ENCODE data around the gene DNAJB7. TPM values are rescaled to one million over a fixed set of nuclear protein-coding genes. Genes with fewer than 3 reads are reported as not detected.
A peak's percentile ranks its signal among the peaks of the same experiment; 100 is the strongest.

Gene DNAJB7
- polyA plus RNA-seq, 1 donor (not counting 4 experiments of a cell fraction or from before 2014, with no cell fraction given) = not detected

- DNase-seq (ENCODE audit: low read depth, low spot score) = peak; percentile 17
- peak within 1 kb of the TSS; percentile 96 for H2AFZ ChIP-seq (ENCODE audit: control insufficient read depth, low read length)
Measured at GRCh38 chr22:40818747-40819598, 42.9 kb downstream of the DNAJB7 start, which contains the start of gene SLC25A17. Gene SLC25A17, minus strand, starts transcription at chr22:40819346. Its CDS starts 98 bp downstream, at chr22:40819248.

GRCh38 chr22:40818192-40818746 is 43.6 kb downstream of the DNAJB7 start:
- peaks cover 47% of the 10 kb centered on the region for H3K79me2 ChIP-seq (ENCODE audit: control insufficient read depth, insufficient read depth, low read length)
- TF ChIP-seq EZH2 (IDR thresholded peaks at IDR 0.05; ENCODE audit: low read length) = no peak
- TF ChIP-seq, protein P1, sequence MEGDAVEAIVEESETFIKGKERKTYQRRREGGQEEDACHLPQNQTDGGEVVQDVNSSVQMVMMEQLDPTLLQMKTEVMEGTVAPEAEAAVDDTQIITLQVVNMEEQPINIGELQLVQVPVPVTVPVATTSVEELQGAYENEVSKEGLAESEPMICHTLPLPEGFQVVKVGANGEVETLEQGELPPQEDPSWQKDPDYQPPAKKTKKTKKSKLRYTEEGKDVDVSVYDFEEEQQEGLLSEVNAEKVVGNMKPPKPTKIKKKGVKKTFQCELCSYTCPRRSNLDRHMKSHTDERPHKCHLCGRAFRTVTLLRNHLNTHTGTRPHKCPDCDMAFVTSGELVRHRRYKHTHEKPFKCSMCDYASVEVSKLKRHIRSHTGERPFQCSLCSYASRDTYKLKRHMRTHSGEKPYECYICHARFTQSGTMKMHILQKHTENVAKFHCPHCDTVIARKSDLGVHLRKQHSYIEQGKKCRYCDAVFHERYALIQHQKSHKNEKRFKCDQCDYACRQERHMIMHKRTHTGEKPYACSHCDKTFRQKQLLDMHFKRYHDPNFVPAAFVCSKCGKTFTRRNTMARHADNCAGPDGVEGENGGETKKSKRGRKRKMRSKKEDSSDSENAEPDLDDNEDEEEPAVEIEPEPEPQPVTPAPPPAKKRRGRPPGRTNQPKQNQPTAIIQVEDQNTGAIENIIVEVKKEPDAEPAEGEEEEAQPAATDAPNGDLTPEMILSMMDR (optimal IDR thresholded peaks at IDR 0.05 in 1 of 3, IDR thresholded peaks at IDR 0.05 in 1 of 3, conservative IDR thresholded peaks at IDR 0.05 in 1 of 3; ENCODE audit: extremely low read depth in 1 of 3, insufficient read depth in 2 of 3, low read length in 3 of 3) = no peak
- peak overlapping the region; percentile 95 for H3K9ac ChIP-seq (ENCODE audit: control insufficient read depth, extremely low read depth, insufficient read depth, low read length)
- peaks cover 2% of the 10 kb centered on the region for H3K9me1 ChIP-seq (ENCODE audit: control insufficient read depth, extremely low read depth, insufficient read depth, low read length)
- H4K20me1 ChIP-seq (ENCODE audit: control insufficient read depth, extremely low read depth, insufficient read depth, low read length) = no peaks in the 10 kb centered on the region
- dilution Hi-C loops (cut with MboI; ENCODE audit: extremely low pct_ligation_motif_present, low sequenced_read_pairs) = no loop called here
- H3K4me3 ChIP-seq (ENCODE audit: control insufficient read depth in 2 of 3, extremely low read depth in 1 of 3, insufficient read depth in 2 of 3, low read depth in 1 of 3, low read length in 3 of 3) = peak overlapping the region; percentile 71 to 95 (median 86)
- H3K27me3 ChIP-seq (ENCODE audit: control insufficient read depth, extremely low read depth, insufficient read depth, low read length) = no peaks in the 10 kb centered on the region
- no peak for DNase-seq (ENCODE audit: low read depth, low spot score)
- FAIRE-seq = no peak
- peak overlapping the region; percentile 96 for H2AFZ ChIP-seq (ENCODE audit: control insufficient read depth, low read length)
- peaks cover 0 to 8% of the 10 kb centered on the region in 2 experiments for H3K36me3 ChIP-seq (ENCODE audit: control insufficient read depth in 2 of 2, extremely low read depth in 1 of 2, insufficient read depth in 2 of 2, low read length in 2 of 2)
- peak overlapping the region; percentile 84 for H3K27ac ChIP-seq (ENCODE audit: control insufficient read depth, insufficient read depth, low read length)
- peaks cover 23% of the 10 kb centered on the region for H3K4me1 ChIP-seq (ENCODE audit: control insufficient read depth, extremely low read depth, insufficient read depth, low read length)
- H3K9me3 ChIP-seq (ENCODE audit: control insufficient read depth, low read depth, low read length) = no peaks in the 10 kb centered on the region
- peak overlapping the region; percentile 91 for H3K4me2 ChIP-seq (ENCODE audit: control insufficient read depth, extremely low read depth, insufficient read depth, low read depth, low read length)

More at GRCh38 chr22:40818747-40819598, 42.9 kb downstream of the DNAJB7 start, which contains the start of gene SLC25A17:
- H3K9ac ChIP-seq (ENCODE audit: control insufficient read depth, extremely low read depth, insufficient read depth, low read length) = peak within 1 kb of the TSS; percentile 95
- peaks cover 4 to 8% of the 10 kb centered on the region in 2 experiments for H3K36me3 ChIP-seq (ENCODE audit: control insufficient read depth in 2 of 2, extremely low read depth in 1 of 2, insufficient read depth in 2 of 2, low read length in 2 of 2)
- no peak for FAIRE-seq
- no peaks in the 10 kb centered on the region for H4K20me1 ChIP-seq (ENCODE audit: control insufficient read depth, extremely low read depth, insufficient read depth, low read length)
- no peaks in the 10 kb centered on the region for H3K27me3 ChIP-seq (ENCODE audit: control insufficient read depth, extremely low read depth, insufficient read depth, low read length)
- peak within 1 kb of the TSS; percentile 84 for H3K27ac ChIP-seq (ENCODE audit: control insufficient read depth, insufficient read depth, low read length)
- peaks cover 43% of the 10 kb centered on the region for H3K79me2 ChIP-seq (ENCODE audit: control insufficient read depth, insufficient read depth, low read length)
- H3K9me3 ChIP-seq (ENCODE audit: control insufficient read depth, low read depth, low read length) = no peaks in the 10 kb centered on the region
- peak within 1 kb of the TSS; percentile 71 to 95 (median 86) for H3K4me3 ChIP-seq (ENCODE audit: control insufficient read depth in 2 of 3, extremely low read depth in 1 of 3, insufficient read depth in 2 of 3, low read depth in 1 of 3, low read length in 3 of 3)
- H3K4me1 ChIP-seq (ENCODE audit: control insufficient read depth, extremely low read depth, insufficient read depth, low read length) = peaks cover 23% of the 10 kb centered on the region
- H3K9me1 ChIP-seq (ENCODE audit: control insufficient read depth, extremely low read depth, insufficient read depth, low read length) = peaks cover 2% of the 10 kb centered on the region
- dilution Hi-C loops (cut with MboI; ENCODE audit: extremely low pct_ligation_motif_present, low sequenced_read_pairs) = no loop called here
- peak within 1 kb of the TSS; percentile 91 for H3K4me2 ChIP-seq (ENCODE audit: control insufficient read depth, extremely low read depth, insufficient read depth, low read depth, low read length)
- TF ChIP-seq, protein P1 (optimal IDR thresholded peaks at IDR 0.05 in 1 of 3, IDR thresholded peaks at IDR 0.05 in 1 of 3, conservative IDR thresholded peaks at IDR 0.05 in 1 of 3; ENCODE audit: extremely low read depth in 1 of 3, insufficient read depth in 2 of 3, low read length in 3 of 3) = peak; percentile 28 to 51 (median 41)
- TF ChIP-seq EZH2 (IDR thresholded peaks at IDR 0.05; ENCODE audit: low read length) = no peak
